OCI-LY1 (cell line): ENCODE data around the gene CAMTA1.

Source experiments
- H2AFZ ChIP-seq: fragments of 200-600 bp; sonication (generic), shearing (Covaris generic); 2 replicates; pipeline ENCODE4 v1.6.0; 2014; ENCODE audit warnings: antibody characterized with exemption, mild to moderate bottlenecking, low read length
- H3F3A ChIP-seq: fragments of 200-600 bp; sonication (generic), shearing (Covaris generic); 2 replicates; pipeline ENCODE4 v1.6.0; 2014; ENCODE audit warnings: mild to moderate bottlenecking, antibody characterized with exemption, low read length, moderate library complexity; ENCODE audit not compliant: insufficient read depth
- H3K27ac ChIP-seq: fragments of 200-600 bp; sonication (generic); 2 replicates; pipeline ENCODE4 v1.5.1; 2014; ENCODE audit warnings: low read length, mixed run types, mild to moderate bottlenecking, low read depth; ENCODE audit not compliant: poor library complexity, severe bottlenecking
- H3K27me3 ChIP-seq: fragments of 200-600 bp; sonication (generic); 2 replicates; pipeline ENCODE4 v1.6.0; 2014; ENCODE audit warnings: antibody characterized with exemption, mild to moderate bottlenecking, low read length, moderate library complexity; ENCODE audit not compliant: insufficient read depth
- H3K36me3 ChIP-seq: fragments of 200-600 bp; sonication (generic); 2 replicates; pipeline ENCODE4 v1.6.1; 2014; ENCODE audit warnings: mild to moderate bottlenecking, antibody characterized with exemption, low read length, moderate library complexity, mixed read lengths; ENCODE audit not compliant: insufficient read depth
- H3K4me1 ChIP-seq: fragments of 200-600 bp; sonication (generic); 2 replicates; pipeline ENCODE4 v1.5.1; 2014; ENCODE audit warnings: mild to moderate bottlenecking, low read length, moderate library complexity; ENCODE audit not compliant: insufficient read depth, severe bottlenecking
- H3K4me2 ChIP-seq: fragments of 200-600 bp; sonication (generic), shearing (Covaris generic); 2 replicates; pipeline ENCODE4 v1.6.1; 2014; ENCODE audit warnings: low read length
- H3K4me3 ChIP-seq: fragments of 200-600 bp; sonication (generic); 2 replicates; pipeline ENCODE4 v1.5.1; 2014; ENCODE audit warnings: low read length, low read depth, mild to moderate bottlenecking, mixed read lengths; ENCODE audit not compliant: poor library complexity, severe bottlenecking
- H3K79me2 ChIP-seq: fragments of 200-600 bp; shearing (Covaris generic); 2 replicates; pipeline ENCODE4 v1.6.1; 2016; ENCODE audit warnings: mixed run types, low read length, mixed read lengths; ENCODE audit not compliant: insufficient read depth
- H3K9ac ChIP-seq: fragments of 200-600 bp; sonication (generic), shearing (Covaris generic); 2 replicates; pipeline ENCODE4 v1.6.1; 2014; ENCODE audit warnings: mild to moderate bottlenecking, low read length, mixed read lengths
- H3K9me2 ChIP-seq: fragments of 200-600 bp; sonication (generic), shearing (Covaris generic); 2 replicates; pipeline ENCODE4 v1.6.1; 2014; ENCODE audit warnings: low read depth, mild to moderate bottlenecking, low read length, mixed read lengths
- H3K9me3 ChIP-seq: fragments of 200-600 bp; shearing (Covaris generic); 2 replicates; pipeline ENCODE4 v1.6.1; 2014; ENCODE audit warnings: low read length, mixed read lengths
- H4K20me1 ChIP-seq: fragments of 200-600 bp; sonication (generic), shearing (Covaris generic); 2 replicates; pipeline ENCODE4 v1.6.0; 2016; ENCODE audit warnings: mild to moderate bottlenecking, low read length; ENCODE audit not compliant: insufficient read depth
- EZH2 ChIP-seq: fragments of 200-600 bp; sonication (generic), shearing (Covaris generic); IDR thresholded peaks from 2 replicates; pipeline ENCODE4 v1.8.0; 2017; ENCODE audit warnings: borderline replicate concordance, mixed run types, mild to moderate bottlenecking, antibody characterized with exemption, low read length, moderate library complexity, mixed read lengths
- TF ChIP-seq, protein P1 (sequence below): fragments of 200-600 bp; sonication (generic), shearing (Covaris generic); IDR thresholded peaks from 2 replicates; pipeline ENCODE4 v1.5.1; 2017; ENCODE audit warnings: mild to moderate bottlenecking, antibody characterized with exemption, low read length, moderate library complexity, mixed read lengths

Gene CAMTA1

GRCh38 chr1:7768583-7768982, 983.3 kb downstream of the CAMTA1 start:
- Histone ChIP-seq H3K4me2 (no peak overlapping the region), H3K27me3 (no peaks in the 10 kb centered on the region), H3K9me2 (no peaks in the 10 kb centered on the region), H3K79me2 (no peaks in the 10 kb centered on the region), H3K27ac (no peak overlapping the region), H4K20me1 (no peaks in the 10 kb centered on the region), H3K36me3 (peaks cover 2% of the 10 kb centered on the region; the same call in 1 of the 2 replicates), H2AFZ (no peak overlapping the region), H3K9ac (no peak overlapping the region), H3K4me1 (peaks cover 13% of the 10 kb centered on the region), H3K9me3 (no peaks in the 10 kb centered on the region), H3F3A (no peaks in the 10 kb centered on the region), H3K4me3 (no peak overlapping the region)
- TF ChIP-seq, protein P1, sequence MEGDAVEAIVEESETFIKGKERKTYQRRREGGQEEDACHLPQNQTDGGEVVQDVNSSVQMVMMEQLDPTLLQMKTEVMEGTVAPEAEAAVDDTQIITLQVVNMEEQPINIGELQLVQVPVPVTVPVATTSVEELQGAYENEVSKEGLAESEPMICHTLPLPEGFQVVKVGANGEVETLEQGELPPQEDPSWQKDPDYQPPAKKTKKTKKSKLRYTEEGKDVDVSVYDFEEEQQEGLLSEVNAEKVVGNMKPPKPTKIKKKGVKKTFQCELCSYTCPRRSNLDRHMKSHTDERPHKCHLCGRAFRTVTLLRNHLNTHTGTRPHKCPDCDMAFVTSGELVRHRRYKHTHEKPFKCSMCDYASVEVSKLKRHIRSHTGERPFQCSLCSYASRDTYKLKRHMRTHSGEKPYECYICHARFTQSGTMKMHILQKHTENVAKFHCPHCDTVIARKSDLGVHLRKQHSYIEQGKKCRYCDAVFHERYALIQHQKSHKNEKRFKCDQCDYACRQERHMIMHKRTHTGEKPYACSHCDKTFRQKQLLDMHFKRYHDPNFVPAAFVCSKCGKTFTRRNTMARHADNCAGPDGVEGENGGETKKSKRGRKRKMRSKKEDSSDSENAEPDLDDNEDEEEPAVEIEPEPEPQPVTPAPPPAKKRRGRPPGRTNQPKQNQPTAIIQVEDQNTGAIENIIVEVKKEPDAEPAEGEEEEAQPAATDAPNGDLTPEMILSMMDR = no peak
- no peak for TF ChIP-seq EZH2

DNA sequence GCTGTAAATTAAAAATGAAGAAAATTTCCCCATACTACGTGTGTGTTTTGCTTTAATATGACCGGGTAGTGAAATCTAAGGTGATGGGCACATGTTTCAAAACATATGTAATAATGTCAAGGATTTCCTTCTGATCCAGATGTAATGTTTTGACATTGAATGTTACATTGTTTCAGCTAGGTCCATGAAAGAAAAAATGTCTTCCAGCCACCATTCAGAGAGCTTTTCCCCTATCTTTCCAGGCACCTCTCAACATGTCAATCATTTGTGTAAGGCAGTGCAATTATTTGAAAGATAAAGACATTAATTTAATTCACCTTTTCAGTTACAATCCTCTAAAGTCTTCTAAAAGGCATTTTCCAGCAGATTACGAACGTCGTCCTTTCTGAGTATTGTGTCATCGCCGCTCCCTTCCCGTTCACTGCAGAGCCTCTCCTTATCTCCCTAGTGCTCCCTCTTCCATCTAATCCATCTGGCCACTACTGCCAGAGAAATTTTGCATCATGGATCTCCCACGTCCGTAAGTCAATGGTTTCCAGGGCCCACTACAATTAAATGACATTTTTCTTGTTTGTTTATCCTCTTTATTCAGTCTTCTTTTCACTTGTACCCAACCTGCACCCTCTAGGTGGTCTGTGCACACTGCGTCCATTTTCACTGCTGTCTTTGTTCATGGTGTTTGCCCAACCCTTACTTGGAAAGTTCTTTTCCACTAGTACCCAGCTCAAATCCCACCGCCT, 984.6 kb downstream of the CAMTA1 start:
- H3K9me3 ChIP-seq = no peaks in the 10 kb centered on the region
- H3K4me2 ChIP-seq = 0 out of 2 replicates have a peak overlapping the region, but pooled peaks have one; percentile 89
- H3K27me3 ChIP-seq = no peaks in the 10 kb centered on the region

GRCh38 chr1:7770669-7770996, 985.4 kb downstream of the CAMTA1 start:
- Histone ChIP-seq H3K36me3 (peaks cover 13% of the 10 kb centered on the region; the same call in 1 of the 2 replicates), H4K20me1 (no peaks in the 10 kb centered on the region), H3K4me1 (peaks cover 13% of the 10 kb centered on the region), H3K4me2 (peak overlapping the region; percentile 89), H3K27ac (no peak overlapping the region), H3K27me3 (no peaks in the 10 kb centered on the region), H3K9me2 (no peaks in the 10 kb centered on the region), H3K9ac (peak overlapping the region; percentile 60), H3K4me3 (peak overlapping the region; percentile 84), H2AFZ (peak overlapping the region; percentile 97), H3F3A (no peaks in the 10 kb centered on the region), H3K79me2 (no peaks in the 10 kb centered on the region), H3K9me3 (no peaks in the 10 kb centered on the region)
- TF ChIP-seq, protein P1 = no peak
- no peak for TF ChIP-seq EZH2

More for the DNA sequence above, 984.6 kb downstream of the CAMTA1 start:
- TF ChIP-seq, protein P1 = no peak
- no peak for TF ChIP-seq EZH2
- no peak overlapping the region for H3K27ac ChIP-seq
- H3K9ac ChIP-seq = no peak overlapping the region
- no peak overlapping the region for H3K4me3 ChIP-seq
- H3K79me2 ChIP-seq = no peaks in the 10 kb centered on the region
- no peaks in the 10 kb centered on the region for H3K9me2 ChIP-seq
- H3F3A ChIP-seq = no peaks in the 10 kb centered on the region
- peaks cover 13% of the 10 kb centered on the region for H3K4me1 ChIP-seq
- peaks cover 13% of the 10 kb centered on the region; the same call in 1 of the 2 replicates for H3K36me3 ChIP-seq
- H4K20me1 ChIP-seq = no peaks in the 10 kb centered on the region
- H2AFZ ChIP-seq = no peak overlapping the region
